Renal pelvis (tissue), 4 donors: ENCODE results near the gene GNAQ. TPM values are rescaled to one million over a fixed set of nuclear protein-coding genes. Genes with fewer than 3 reads are reported as not detected.

Experiments
- DNase-seq: peaks from one replicate; pipeline ENCODE4 v3.0.0-alpha.2; 2013
- polyA plus RNA-seq, 3 donors: library from polyadenylated mRNA; unstranded; fragments of 120-200 nt; gene quantifications; one replicate each; pipeline ENCODE4 v1.2.1, GENCODE V29; 2013; ENCODE audit not compliant: insufficient read length in 3 of 3

The GNAQ gene
- polyA plus RNA-seq, 3 donors = 54.6 to 56.0 (median 55.0) TPM

GRCh38 chr9:77825361-77825760 is 206.2 kb downstream of the GNAQ start:
- no peak for DNase-seq

- no peak for DNase-seq
Measured at GRCh38 chr9:77820293-77820954, 211.2 kb downstream of the GNAQ start.

- DNase-seq = no peak
Measured at GRCh38 chr9:77819657-77820056, 212.0 kb downstream of the GNAQ start.

- DNase-seq = no peak
Measured at GRCh38 chr9:77817590-77818311, 213.9 kb downstream of the GNAQ start.

- no peak for DNase-seq
Measured at GRCh38 chr9:77816641-77817341, 214.8 kb downstream of the GNAQ start.

- no peak for DNase-seq
Measured at GRCh38 chr9:77815260-77815659, 216.4 kb downstream of the GNAQ start.

- DNase-seq = no peak
Measured at GRCh38 chr9:77811832-77812231, 219.8 kb downstream of the GNAQ start.

GRCh38 chr9:77810637-77811119 is 220.9 kb downstream of the GNAQ start:
- no peak for DNase-seq

GRCh38 chr9:77810047-77810446 is 221.6 kb downstream of the GNAQ start:
- DNase-seq = no peak

GRCh38 chr9:77809552-77809951 is 222.1 kb downstream of the GNAQ start:
- DNase-seq = no peak

- no peak for DNase-seq
Measured at GRCh38 chr9:77808751-77809081, 222.9 kb downstream of the GNAQ start.

- DNase-seq = no peak
Measured at GRCh38 chr9:77807846-77808750, 223.5 kb downstream of the GNAQ start.

GRCh38 chr9:77807281-77807683 is 224.3 kb downstream of the GNAQ start:
- DNase-seq = no peak

- no peak for DNase-seq
Measured at GRCh38 chr9:77806741-77807140, 224.9 kb downstream of the GNAQ start.

GRCh38 chr9:77805810-77806209 is 225.8 kb downstream of the GNAQ start:
- no peak for DNase-seq

- DNase-seq = no peak
Measured at GRCh38 chr9:77803423-77803822, 228.2 kb downstream of the GNAQ start.

- no peak for DNase-seq
Measured at GRCh38 chr9:77802515-77803293, 228.9 kb downstream of the GNAQ start.

GRCh38 chr9:77802064-77802463 is 229.5 kb downstream of the GNAQ start:
- no peak for DNase-seq

GRCh38 chr9:77800924-77801551 is 230.6 kb downstream of the GNAQ start:
- no peak for DNase-seq

GRCh38 chr9:77798140-77798539 is 233.5 kb downstream of the GNAQ start:
- no peak for DNase-seq

GRCh38 chr9:77794985-77795384 is 236.6 kb downstream of the GNAQ start:
- no peak for DNase-seq
